ENCODE measurements around the gene SSBP4. TPM values are rescaled to one million over a fixed set of nuclear protein-coding genes. Genes with fewer than 3 reads are reported as not detected.

Gene SSBP4
- total and polyA plus RNA-seq, 2 of the 8 experiments (the other 6 are each of a cell fraction or from before 2014, with no cell fraction given), result 26.4 to 33.7 TPM

DNA sequence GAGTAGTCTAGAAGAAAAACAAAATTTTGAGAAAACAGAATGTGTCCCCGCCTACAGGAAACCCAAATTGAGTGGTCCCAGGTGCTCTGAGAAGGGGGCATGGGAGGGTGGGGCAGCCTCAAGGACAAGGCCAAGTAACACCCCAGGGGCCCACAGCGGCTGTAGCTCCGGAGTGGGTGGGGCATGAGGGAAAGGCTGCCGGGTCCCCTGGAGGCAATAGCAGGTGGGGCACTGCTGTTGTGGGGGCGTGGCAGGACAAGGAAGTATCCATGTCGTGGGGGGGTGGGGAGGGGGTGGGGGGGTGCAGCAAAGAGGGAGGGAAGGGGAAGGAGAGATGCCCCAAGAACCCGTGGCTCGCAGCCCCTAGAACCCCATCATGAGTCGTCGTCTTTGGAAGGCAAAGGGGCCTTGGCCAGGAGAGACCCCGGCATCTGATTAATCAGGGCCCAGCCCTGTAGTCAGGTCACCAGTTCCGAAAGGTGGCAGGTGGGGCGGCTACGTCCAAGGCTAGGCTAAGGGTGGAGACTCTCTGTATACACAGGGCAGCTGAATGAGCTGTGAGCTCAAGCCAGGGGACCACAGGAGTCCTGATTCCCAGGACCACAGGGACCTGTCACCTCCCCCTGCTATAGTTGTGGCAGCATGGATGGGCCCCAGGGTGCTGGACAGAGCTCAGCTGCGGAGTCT, 26.2 kb downstream of the SSBP4 start:
- Histone ChIP-seq H3K9me3 (ENCODE audit: insufficient read depth in 2 of 2, low read depth in 1 of 2, low read length in 1 of 2) (no peaks in the 10 kb centered on the region), H2BK5ac (ENCODE audit: low read depth, low read length) (no peak overlapping the region)
- TF ChIP-seq TAF7 (optimal IDR thresholded peaks at IDR 0.05; ENCODE audit: borderline replicate concordance, low read depth, low read length) (no peak), MAFK (IDR thresholded peaks at IDR 0.05; ENCODE audit: low read depth, low read length) (no peak), CTBP2 (IDR thresholded peaks at IDR 0.05; ENCODE audit: borderline replicate concordance, insufficient read depth, insufficient read length, low read length) (no peak), POLR2A (IDR thresholded peaks at IDR 0.05; ENCODE audit: control extremely low read depth in 1 of 2, low read depth in 2 of 2, low read length in 2 of 2) (no peak), BCL11A (IDR thresholded peaks at IDR 0.05; ENCODE audit: low read depth in 2 of 2, low read length in 2 of 2) (no peak), RXRA (IDR thresholded peaks at IDR 0.05; ENCODE audit: insufficient read depth, low read depth, low read length) (no peak), JUN (IDR thresholded peaks at IDR 0.05; ENCODE audit: low read depth, low read length) (no peak), FOSL1 (IDR thresholded peaks at IDR 0.05; ENCODE audit: insufficient read depth, low read depth, low read length) (no peak), TCF12 (IDR thresholded peaks at IDR 0.05; ENCODE audit: low read depth, low read length) (no peak), TBP (IDR thresholded peaks at IDR 0.05; ENCODE audit: low read depth, low read length) (no peak), KDM5A (IDR thresholded peaks at IDR 0.05; ENCODE audit: low read length) (no peak)

More for the DNA sequence above, 26.2 kb downstream of the SSBP4 start:
- no peak overlapping the region for H2BK120ac ChIP-seq (replicated peaks; ENCODE audit: low read depth, low read length)
- H3K36me3 ChIP-seq (ENCODE audit: control insufficient read depth in 2 of 4, insufficient read depth in 4 of 4, low read length in 3 of 4), result peaks cover 0 to 16% (median 4%) of the 10 kb centered on the region in 4 experiments; a peak in 3 of 8 replicates
- no peak for DNase-seq (ENCODE audit: low read depth in 1 of 2, low spot score in 2 of 2)
- no peak overlapping the region for H2AK5ac ChIP-seq (ENCODE audit: low read depth, low read length)
- peaks cover 0 to 2% (median under 1%) of the 10 kb centered on the region in 4 experiments; a peak in 4 of 7 replicates for H3K4me1 ChIP-seq (replicated peaks in 1 of 4; ENCODE audit: control insufficient read depth in 3 of 4, insufficient read depth in 4 of 4, low read length in 3 of 4)
- no peak overlapping the region for H3K4me3 ChIP-seq (ENCODE audit: extremely low read depth in 1 of 4, insufficient read depth in 2 of 4, low read depth in 3 of 4, low read length in 4 of 4)
- no peak for FAIRE-seq
- POLR2A ChIA-PET (ENCODE audit: partially characterized antibody), result interaction anchor here (0.8 to 1.5 kb wide), 2 partner anchors 8 to 15 kb away, joined by 3 to 4 read pairs; no protein-coding TSS in a partner anchor
- H3K27ac ChIP-seq (ENCODE audit: low read depth, low read length), result no peak overlapping the region
- no peak overlapping the region for H2BK20ac ChIP-seq (ENCODE audit: low read length)
- no peak overlapping the region for H2BK12ac ChIP-seq (ENCODE audit: low read depth, low read length)
- no peaks in the 10 kb centered on the region for H3K27me3 ChIP-seq (replicated peaks in 1 of 4; ENCODE audit: control insufficient read depth in 3 of 4, extremely low read depth in 1 of 4, insufficient read depth in 3 of 4, low read length in 3 of 4)
- H4K91ac ChIP-seq (replicated peaks; ENCODE audit: insufficient read length, low read length), result no peak overlapping the region
- no peak overlapping the region for H4K8ac ChIP-seq (ENCODE audit: extremely low read depth, insufficient read depth, low read length)
- H3K18ac ChIP-seq (ENCODE audit: extremely low read depth, low read length), result no peak overlapping the region
- H3K23ac ChIP-seq (ENCODE audit: insufficient read length), result no peak overlapping the region
- no peak overlapping the region for H2AFZ ChIP-seq (ENCODE audit: low read length)
- no peak overlapping the region for H2BK15ac ChIP-seq (ENCODE audit: low read length)
- 92% methylated on average over 6 of the region's 15 CpGs; no CpG with 5 or more reads in 1 of the 2 experiments for WGBS, 2 experiments (ENCODE audit: extremely low coverage in 1 of 2, insufficient coverage in 1 of 2, insufficient read length in 1 of 2, insufficient replicate concordance in 2 of 2, low coverage in 1 of 2, low lambda C conversion rate in 2 of 2, missing lambda C conversion rate in 1 of 2)
- CTCF ChIA-PET (ENCODE audit: partially characterized antibody), result interaction anchor here (0.6 to 13.5 kb wide), 11 partner anchors 12 to 413 kb away, joined by 3 to 143 read pairs (median 4); partner anchors contain the start of gene SSBP4
- no peak overlapping the region for H3K4me2 ChIP-seq (ENCODE audit: insufficient read depth in 1 of 2, low read depth in 2 of 2, low read length in 2 of 2)
- peaks cover 0 to 9% of the 10 kb centered on the region in 2 experiments for H4K20me1 ChIP-seq (replicated peaks in 1 of 2; ENCODE audit: control insufficient read depth in 1 of 2, insufficient read depth in 2 of 2, low read length in 2 of 2)
- no peak overlapping the region for H4K5ac ChIP-seq (ENCODE audit: insufficient read length, low read depth, low read length)
- no peak overlapping the region for H3K56ac ChIP-seq (replicated peaks; ENCODE audit: insufficient read length, low read depth, low read length)
- H3K4ac ChIP-seq (replicated peaks; ENCODE audit: insufficient read length, low read depth, low read length), result no peak overlapping the region
- no peak overlapping the region for H3K14ac ChIP-seq (ENCODE audit: insufficient read length)
- H3K23me2 ChIP-seq (ENCODE audit: low read depth, low read length), result peaks cover 8% of the 10 kb centered on the region; the same call in 1 of the 2 replicates
- H3K79me2 ChIP-seq (ENCODE audit: control insufficient read depth in 1 of 2, insufficient read depth in 2 of 2, low read length in 2 of 2), result no peaks in the 10 kb centered on the region
- H3K9ac ChIP-seq (replicated peaks in 1 of 4; ENCODE audit: extremely low read depth in 1 of 4, low read depth in 3 of 4, low read length in 3 of 4), result no peak overlapping the region
- H3K79me1 ChIP-seq (ENCODE audit: low read depth, low read length), result no peaks in the 10 kb centered on the region

Measured in H1 (cell line).